GM19328 (cell line): ENCODE measurements around the gene TMC4.
"Not testable (repeated sequence)": the region's sequence is repeated elsewhere in the genome, so short reads cannot be mapped to it uniquely, and the experiment has no call there.

Experiments
- ATAC-seq: cut with Tn5 transposase; IDR thresholded peaks from one replicate; pipeline ENCODE4 v1.9.1; 2021; ENCODE audit warnings: mild to moderate bottlenecking, moderate library complexity; ENCODE audit not compliant: unreplicated experiment

The TMC4 gene

GRCh38 chr19:54172471-54173358 is at the start of gene TMC4:
Gene TMC4, minus strand, starts transcription at chr19:54173160. Its CDS starts 43 bp downstream, at chr19:54173117.
- no peak for ATAC-seq

- not testable (repeated sequence) for ATAC-seq
These were observed 49.0 kb upstream of the TMC4 start for GRCh38 chr19:54221947-54222346.

- ATAC-seq, result not testable (repeated sequence)
These were observed 46.7 kb upstream of the TMC4 start for GRCh38 chr19:54219702-54220101.

- no peak for ATAC-seq
These were observed 46.2 kb upstream of the TMC4 start for GRCh38 chr19:54218960-54219661.

- no peak for ATAC-seq
These were observed 45.3 kb upstream of the TMC4 start for GRCh38 chr19:54218259-54218658.

- not testable (repeated sequence) for ATAC-seq
These were observed 44.7 kb upstream of the TMC4 start for GRCh38 chr19:54217517-54218247.

GRCh38 chr19:54216869-54217268 is 43.9 kb upstream of the TMC4 start:
- ATAC-seq, result no peak

- ATAC-seq, result not testable (repeated sequence)
These were observed 41.8 kb upstream of the TMC4 start for GRCh38 chr19:54214734-54215133.

- ATAC-seq, result not testable (repeated sequence)
These were observed 41.3 kb upstream of the TMC4 start for GRCh38 chr19:54214217-54214616.

GRCh38 chr19:54211235-54211634 is 38.3 kb upstream of the TMC4 start:
- ATAC-seq, result no peak

- ATAC-seq, result no peak
These were observed 37.0 kb upstream of the TMC4 start for GRCh38 chr19:54209811-54210494.

- ATAC-seq, result no peak
These were observed 36.3 kb upstream of the TMC4 start for GRCh38 chr19:54209058-54209810.

- no peak for ATAC-seq
These were observed 35.8 kb upstream of the TMC4 start for GRCh38 chr19:54208784-54209057.

GRCh38 chr19:54207983-54208783 is 35.2 kb upstream of the TMC4 start:
- ATAC-seq, result no peak

GRCh38 chr19:54207676-54207982 is 34.7 kb upstream of the TMC4 start:
- no peak for ATAC-seq

- not testable (repeated sequence) for ATAC-seq
These were observed 34.2 kb upstream of the TMC4 start for GRCh38 chr19:54207193-54207592.

GRCh38 chr19:54206831-54207177 is 33.8 kb upstream of the TMC4 start:
- ATAC-seq, result no peak

GRCh38 chr19:54206030-54206830 is 33.3 kb upstream of the TMC4 start:
- ATAC-seq, result no peak
